HEK293 (cell line): ENCODE results near the gene SLC6A6.

Experiments
- CTCF ChIA-PET: fragments of 350-600 bp; formaldehyde crosslinking; extraction: SDS; loops from one replicate; lab custom pipeline; 2021; ENCODE audit warnings: antibody characterized with exemption; lab: Yijun Ruan, JAX
- POLR2A ChIA-PET: fragments of 300-600 bp; formaldehyde crosslinking; extraction: SDS; loops from one replicate; lab custom pipeline; 2020; ENCODE audit warnings: antibody characterized with exemption, inconsistent platforms; lab: Yijun Ruan, JAX
- H3K27ac ChIP-seq: fragments of 200-500 bp; sonication (Bioruptor generic); 2 replicates; pipeline ENCODE4 v1.5.1; 2014; ENCODE audit warnings: low read depth, low read length, control low read depth, inconsistent platforms; ENCODE audit errors: extremely low read depth
- H3K36me3 ChIP-seq, 2 experiments: fragments of 200-500 bp in 1 of 2; sonication (Bioruptor generic) in 1 of 2; 1 replicate in 1 of 2; 2 replicates in 1 of 2; pipeline ENCODE4 v1.5.1; 2014 to 2017; ENCODE audit warnings: inconsistent platforms in 2 of 2, low read length in 2 of 2; ENCODE audit not compliant: control insufficient read depth in 2 of 2, insufficient read depth in 1 of 2
- H3K4me1 ChIP-seq: fragments of 200-500 bp; sonication (Bioruptor generic); 2 replicates; pipeline ENCODE4 v1.5.1; 2014; ENCODE audit warnings: mild to moderate bottlenecking, low read length, inconsistent platforms; ENCODE audit not compliant: control insufficient read depth, insufficient read depth
- H3K4me3 ChIP-seq: 2 replicates; pipeline ENCODE4 v1.5.1; 2011; ENCODE audit warnings: low read depth, mild to moderate bottlenecking, control low read depth, low read length, moderate library complexity
- H3K9me3 ChIP-seq: fragments of 200-500 bp; sonication (Bioruptor generic); 2 replicates; pipeline ENCODE4 v1.5.1; 2014; ENCODE audit warnings: low read depth, low read length, inconsistent platforms; ENCODE audit not compliant: control insufficient read depth, insufficient read depth
- BCL11A ChIP-seq: fragments of 450-650 bp; formaldehyde crosslinking; IDR thresholded peaks from 2 replicates; pipeline ENCODE4 v1.5.1; 2016; ENCODE audit warnings: low read depth, missing biosample characterization, missing genetic modification characterization
- ZBTB7A ChIP-seq: fragments of 450-650 bp; formaldehyde crosslinking; IDR thresholded peaks from 2 replicates; pipeline ENCODE4 v1.5.1; 2016; ENCODE audit warnings: low read depth, missing biosample characterization, missing genetic modification characterization
- ZNF221 ChIP-seq: fragments of 450-650 bp; formaldehyde crosslinking; IDR thresholded peaks from 2 replicates; pipeline ENCODE4 v1.5.1; 2017; ENCODE audit warnings: missing biosample characterization, missing genetic modification characterization, borderline replicate concordance
- ZNF324 ChIP-seq: fragments of 450-650 bp; formaldehyde crosslinking; IDR thresholded peaks from 2 replicates; pipeline ENCODE4 v1.5.1; 2016; ENCODE audit warnings: missing biosample characterization, missing genetic modification characterization
- ZNF341 ChIP-seq: fragments of 450-650 bp; formaldehyde crosslinking; IDR thresholded peaks from 2 replicates; pipeline ENCODE4; 2016; ENCODE audit warnings: low read depth, missing biosample characterization, missing genetic modification characterization
- ZNF501 ChIP-seq: fragments of 450-650 bp; formaldehyde crosslinking; IDR thresholded peaks from 2 replicates; pipeline ENCODE4 v1.5.1; 2016; ENCODE audit warnings: missing biosample characterization, missing genetic modification characterization
- ZNF510 ChIP-seq: fragments of 450-650 bp; formaldehyde crosslinking; IDR thresholded peaks from 2 replicates; pipeline ENCODE4 v1.5.1; 2018; ENCODE audit warnings: mild to moderate bottlenecking, missing genetic modification characterization, missing biosample characterization; ENCODE audit not compliant: insufficient replicate concordance
- ZNF561 ChIP-seq: fragments of 450-650 bp; IDR thresholded peaks from 2 replicates; pipeline ENCODE4 v1.5.1; 2018; ENCODE audit warnings: missing biosample characterization, missing genetic modification characterization, borderline replicate concordance
- ZNF596 ChIP-seq: fragments of 450-650 bp; IDR thresholded peaks from 2 replicates; pipeline ENCODE4 v1.5.0; 2018; ENCODE audit warnings: missing biosample characterization, mild to moderate bottlenecking, missing genetic modification characterization, moderate library complexity
- ZNF658 ChIP-seq: fragments of 450-650 bp; formaldehyde crosslinking; IDR thresholded peaks from 2 replicates; pipeline ENCODE4; 2016; ENCODE audit warnings: missing biosample characterization, missing genetic modification characterization
- ZNF670 ChIP-seq: fragments of 450-650 bp; formaldehyde crosslinking; IDR thresholded peaks from 2 replicates; pipeline ENCODE4 v1.5.1; 2016; ENCODE audit warnings: missing biosample characterization, missing genetic modification characterization, low read depth
- ZNF768 ChIP-seq: fragments of 450-650 bp; formaldehyde crosslinking; IDR thresholded peaks from 2 replicates; pipeline ENCODE4 v1.5.1; 2018; ENCODE audit warnings: missing biosample characterization, mild to moderate bottlenecking, missing genetic modification characterization
- TF ChIP-seq, protein P1 (sequence below): sonication (generic); formaldehyde crosslinking; IDR thresholded peaks from 2 replicates; pipeline ENCODE4 v1.8.1; 2022; ENCODE audit warnings: mild to moderate bottlenecking, moderate library complexity, missing genetic modification reagents
- TF ChIP-seq, protein P2 (sequence below): fragments of 450-650 bp; formaldehyde crosslinking; IDR thresholded peaks from 2 replicates; pipeline ENCODE4 v1.5.1; 2017; ENCODE audit warnings: missing biosample characterization, missing genetic modification characterization
- TF ChIP-seq, protein P3 (sequence below): fragments of 450-650 bp; formaldehyde crosslinking; IDR thresholded peaks from 2 replicates; pipeline ENCODE4 v1.5.1; 2017; ENCODE audit warnings: missing biosample characterization, missing genetic modification characterization
- TF ChIP-seq, protein P4 (sequence below): fragments of 450-650 bp; formaldehyde crosslinking; IDR thresholded peaks from 2 replicates; pipeline ENCODE4 v1.5.1; 2016; ENCODE audit warnings: missing biosample characterization, missing genetic modification characterization
- TF ChIP-seq, protein P5 (sequence below): fragments of 450-650 bp; formaldehyde crosslinking; IDR thresholded peaks from 2 replicates; pipeline ENCODE4 v1.5.1; 2017; ENCODE audit warnings: missing biosample characterization, missing genetic modification characterization
- TF ChIP-seq, protein P6 (sequence below): fragments of 450-650 bp; formaldehyde crosslinking; IDR thresholded peaks from 2 replicates; pipeline ENCODE4 v1.5.1; 2016; ENCODE audit warnings: missing biosample characterization, missing genetic modification characterization

The SLC6A6 gene

DNA sequence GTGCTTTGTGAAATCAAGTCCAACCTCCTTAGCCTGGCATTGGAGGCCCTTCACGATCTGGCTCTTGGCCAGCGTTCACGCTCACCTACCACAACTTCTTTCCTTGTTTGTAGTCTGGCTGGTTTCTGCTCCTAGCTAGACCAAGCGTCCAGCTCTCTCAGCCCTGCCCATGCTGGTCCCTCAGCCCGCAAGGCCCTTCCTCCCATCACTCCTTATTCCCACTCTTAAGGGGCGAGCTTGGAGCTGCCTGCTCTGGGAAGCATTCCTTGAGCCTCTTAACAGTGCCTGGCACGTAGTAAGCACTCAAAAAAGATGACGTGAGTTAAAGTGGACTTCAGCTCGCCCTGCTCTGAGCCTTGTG lies 8.7 kb downstream of the SLC6A6 start:
- H3K4me1 ChIP-seq, result peaks cover 8% of the 10 kb centered on the region
- H3K36me3 ChIP-seq, result peaks cover 0 to 5% of the 10 kb centered on the region in 2 experiments; a peak in 1 of 3 replicates
- ChIA-PET POLR2A (interaction anchor here (1.6 kb wide), 1 partner anchor 9 kb away, joined by 6 read pairs; the partner anchor contains the start of gene SLC6A6), CTCF (interaction anchor here (0.6 to 1.5 kb wide), 6 partner anchors 10 to 149 kb away, joined by 3 to 6 read pairs (median 4); no protein-coding TSS in a partner anchor)
- TF ChIP-seq ZNF768 (tag by site-specific recombination) (no peak), ZNF658 (no peak), ZNF501 (tag by site-specific recombination) (no peak), ZNF670 (tag by site-specific recombination) (no peak), ZBTB7A (no peak), ZNF221 (no peak), ZNF324 (tag by site-specific recombination) (no peak), ZNF561 (no peak), ZNF596 (tag by site-specific recombination) (no peak), ZNF341 (tag by site-specific recombination) (no peak), BCL11A (tag by site-specific recombination) (no peak), ZNF510 (tag by site-specific recombination) (no peak)
- TF ChIP-seq, protein P1, sequence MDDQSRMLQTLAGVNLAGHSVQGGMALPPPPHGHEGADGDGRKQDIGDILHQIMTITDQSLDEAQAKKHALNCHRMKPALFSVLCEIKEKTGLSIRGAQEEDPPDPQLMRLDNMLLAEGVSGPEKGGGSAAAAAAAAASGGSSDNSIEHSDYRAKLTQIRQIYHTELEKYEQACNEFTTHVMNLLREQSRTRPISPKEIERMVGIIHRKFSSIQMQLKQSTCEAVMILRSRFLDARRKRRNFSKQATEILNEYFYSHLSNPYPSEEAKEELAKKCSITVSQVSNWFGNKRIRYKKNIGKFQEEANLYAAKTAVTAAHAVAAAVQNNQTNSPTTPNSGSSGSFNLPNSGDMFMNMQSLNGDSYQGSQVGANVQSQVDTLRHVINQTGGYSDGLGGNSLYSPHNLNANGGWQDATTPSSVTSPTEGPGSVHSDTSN, result no peak
- TF ChIP-seq, protein P2, sequence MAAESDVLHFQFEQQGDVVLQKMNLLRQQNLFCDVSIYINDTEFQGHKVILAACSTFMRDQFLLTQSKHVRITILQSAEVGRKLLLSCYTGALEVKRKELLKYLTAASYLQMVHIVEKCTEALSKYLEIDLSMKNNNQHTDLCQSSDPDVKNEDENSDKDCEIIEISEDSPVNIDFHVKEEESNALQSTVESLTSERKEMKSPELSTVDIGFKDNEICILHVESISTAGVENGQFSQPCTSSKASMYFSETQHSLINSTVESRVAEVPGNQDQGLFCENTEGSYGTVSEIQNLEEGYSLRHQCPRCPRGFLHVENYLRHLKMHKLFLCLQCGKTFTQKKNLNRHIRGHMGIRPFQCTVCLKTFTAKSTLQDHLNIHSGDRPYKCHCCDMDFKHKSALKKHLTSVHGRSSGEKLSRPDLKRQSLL (tag by site-specific recombination), result no peak
- TF ChIP-seq, protein P3, sequence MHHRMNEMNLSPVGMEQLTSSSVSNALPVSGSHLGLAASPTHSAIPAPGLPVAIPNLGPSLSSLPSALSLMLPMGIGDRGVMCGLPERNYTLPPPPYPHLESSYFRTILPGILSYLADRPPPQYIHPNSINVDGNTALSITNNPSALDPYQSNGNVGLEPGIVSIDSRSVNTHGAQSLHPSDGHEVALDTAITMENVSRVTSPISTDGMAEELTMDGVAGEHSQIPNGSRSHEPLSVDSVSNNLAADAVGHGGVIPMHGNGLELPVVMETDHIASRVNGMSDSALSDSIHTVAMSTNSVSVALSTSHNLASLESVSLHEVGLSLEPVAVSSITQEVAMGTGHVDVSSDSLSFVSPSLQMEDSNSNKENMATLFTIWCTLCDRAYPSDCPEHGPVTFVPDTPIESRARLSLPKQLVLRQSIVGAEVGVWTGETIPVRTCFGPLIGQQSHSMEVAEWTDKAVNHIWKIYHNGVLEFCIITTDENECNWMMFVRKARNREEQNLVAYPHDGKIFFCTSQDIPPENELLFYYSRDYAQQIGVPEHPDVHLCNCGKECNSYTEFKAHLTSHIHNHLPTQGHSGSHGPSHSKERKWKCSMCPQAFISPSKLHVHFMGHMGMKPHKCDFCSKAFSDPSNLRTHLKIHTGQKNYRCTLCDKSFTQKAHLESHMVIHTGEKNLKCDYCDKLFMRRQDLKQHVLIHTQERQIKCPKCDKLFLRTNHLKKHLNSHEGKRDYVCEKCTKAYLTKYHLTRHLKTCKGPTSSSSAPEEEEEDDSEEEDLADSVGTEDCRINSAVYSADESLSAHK (tag by site-specific recombination), result no peak
- TF ChIP-seq, protein P4, sequence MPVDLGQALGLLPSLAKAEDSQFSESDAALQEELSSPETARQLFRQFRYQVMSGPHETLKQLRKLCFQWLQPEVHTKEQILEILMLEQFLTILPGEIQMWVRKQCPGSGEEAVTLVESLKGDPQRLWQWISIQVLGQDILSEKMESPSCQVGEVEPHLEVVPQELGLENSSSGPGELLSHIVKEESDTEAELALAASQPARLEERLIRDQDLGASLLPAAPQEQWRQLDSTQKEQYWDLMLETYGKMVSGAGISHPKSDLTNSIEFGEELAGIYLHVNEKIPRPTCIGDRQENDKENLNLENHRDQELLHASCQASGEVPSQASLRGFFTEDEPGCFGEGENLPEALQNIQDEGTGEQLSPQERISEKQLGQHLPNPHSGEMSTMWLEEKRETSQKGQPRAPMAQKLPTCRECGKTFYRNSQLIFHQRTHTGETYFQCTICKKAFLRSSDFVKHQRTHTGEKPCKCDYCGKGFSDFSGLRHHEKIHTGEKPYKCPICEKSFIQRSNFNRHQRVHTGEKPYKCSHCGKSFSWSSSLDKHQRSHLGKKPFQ (tag by site-specific recombination), result no peak
- TF ChIP-seq, all 188 proteins: peak for 0
- H3K9me3 ChIP-seq, result no peaks in the 10 kb centered on the region
- no peak overlapping the region for H3K4me3 ChIP-seq
- no peak overlapping the region for H3K27ac ChIP-seq

DNA sequence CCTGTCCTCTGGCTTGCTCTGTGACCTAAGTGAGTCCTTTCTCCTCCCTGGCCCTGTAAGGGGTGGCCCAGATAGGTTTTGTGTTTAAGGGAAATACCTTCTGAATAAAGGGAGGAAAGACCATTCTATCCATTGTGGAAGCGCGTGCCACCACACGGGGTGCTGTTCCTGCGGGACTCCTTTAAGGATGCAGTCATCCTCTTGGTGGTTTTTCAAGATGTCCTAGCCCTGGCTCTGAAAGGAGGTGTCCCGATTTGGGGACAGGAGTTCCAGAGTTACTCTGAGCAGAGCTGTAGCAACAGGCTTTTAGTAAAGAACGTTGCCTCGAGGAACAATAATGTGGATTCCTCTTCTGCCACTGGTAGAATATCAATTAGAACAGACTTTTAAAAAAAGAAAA lies 9.6 kb downstream of the SLC6A6 start:
- no peaks in the 10 kb centered on the region for H3K9me3 ChIP-seq
- TF ChIP-seq, protein P5, sequence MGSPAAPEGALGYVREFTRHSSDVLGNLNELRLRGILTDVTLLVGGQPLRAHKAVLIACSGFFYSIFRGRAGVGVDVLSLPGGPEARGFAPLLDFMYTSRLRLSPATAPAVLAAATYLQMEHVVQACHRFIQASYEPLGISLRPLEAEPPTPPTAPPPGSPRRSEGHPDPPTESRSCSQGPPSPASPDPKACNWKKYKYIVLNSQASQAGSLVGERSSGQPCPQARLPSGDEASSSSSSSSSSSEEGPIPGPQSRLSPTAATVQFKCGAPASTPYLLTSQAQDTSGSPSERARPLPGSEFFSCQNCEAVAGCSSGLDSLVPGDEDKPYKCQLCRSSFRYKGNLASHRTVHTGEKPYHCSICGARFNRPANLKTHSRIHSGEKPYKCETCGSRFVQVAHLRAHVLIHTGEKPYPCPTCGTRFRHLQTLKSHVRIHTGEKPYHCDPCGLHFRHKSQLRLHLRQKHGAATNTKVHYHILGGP, result no peak
- TF ChIP-seq, protein P6, sequence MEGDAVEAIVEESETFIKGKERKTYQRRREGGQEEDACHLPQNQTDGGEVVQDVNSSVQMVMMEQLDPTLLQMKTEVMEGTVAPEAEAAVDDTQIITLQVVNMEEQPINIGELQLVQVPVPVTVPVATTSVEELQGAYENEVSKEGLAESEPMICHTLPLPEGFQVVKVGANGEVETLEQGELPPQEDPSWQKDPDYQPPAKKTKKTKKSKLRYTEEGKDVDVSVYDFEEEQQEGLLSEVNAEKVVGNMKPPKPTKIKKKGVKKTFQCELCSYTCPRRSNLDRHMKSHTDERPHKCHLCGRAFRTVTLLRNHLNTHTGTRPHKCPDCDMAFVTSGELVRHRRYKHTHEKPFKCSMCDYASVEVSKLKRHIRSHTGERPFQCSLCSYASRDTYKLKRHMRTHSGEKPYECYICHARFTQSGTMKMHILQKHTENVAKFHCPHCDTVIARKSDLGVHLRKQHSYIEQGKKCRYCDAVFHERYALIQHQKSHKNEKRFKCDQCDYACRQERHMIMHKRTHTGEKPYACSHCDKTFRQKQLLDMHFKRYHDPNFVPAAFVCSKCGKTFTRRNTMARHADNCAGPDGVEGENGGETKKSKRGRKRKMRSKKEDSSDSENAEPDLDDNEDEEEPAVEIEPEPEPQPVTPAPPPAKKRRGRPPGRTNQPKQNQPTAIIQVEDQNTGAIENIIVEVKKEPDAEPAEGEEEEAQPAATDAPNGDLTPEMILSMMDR (tag by site-specific recombination), result 0 out of 2 replicates have a peak, but pooled peaks have one; percentile 12
- TF ChIP-seq BCL11A (tag by site-specific recombination), result no peak
- H3K27ac ChIP-seq, result no peak overlapping the region
- POLR2A ChIA-PET, result interaction anchor here (0.9 to 1.6 kb wide), 2 partner anchors 10 to 83 kb away, joined by 3 to 6 read pairs; partner anchors contain the start of gene SLC6A6
- H3K36me3 ChIP-seq, result peaks cover 0 to 10% of the 10 kb centered on the region in 2 experiments; a peak in 1 of 3 replicates
- CTCF ChIA-PET, result interaction anchor here (0.6 to 1.5 kb wide), 7 partner anchors 8 to 150 kb away, joined by 3 to 6 read pairs (median 4); no protein-coding TSS in a partner anchor
- H3K4me1 ChIP-seq, result peaks cover 8% of the 10 kb centered on the region
- no peak overlapping the region for H3K4me3 ChIP-seq
